ENCODE measurements around the gene NTF3.

- TF ChIP-seq CTCF (IDR thresholded peaks at IDR 0.05 in 8 of 11, conservative IDR thresholded peaks at IDR 0.05 in 3 of 11) = no peak
- TF ChIP-seq POLR2A (IDR thresholded peaks at IDR 0.05) = no peak
- TF ChIP-seq POLR2AphosphoS5 (IDR thresholded peaks at IDR 0.05) = no peak
Observed at GRCh38 chr12:5500331-5500659, 68.4 kb downstream of the NTF3 start.

Measured in spleen (tissue), 7 donors.